Natural killer cell (primary cell): Measurements from ENCODE around the gene CLUH. TPM values are rescaled to one million over a fixed set of nuclear protein-coding genes. Genes with fewer than 3 reads are reported as not detected.

Experiments used
- ATAC-seq, 3 donors: fragments of 150-1000 bp in 2 of 3; fragments of 200-7000 bp in 1 of 3; cut with Tn5 transposase; 1 replicate in 1 of 3; 2 replicates in 2 of 3; pipeline ENCODE4 v1.10.0; 2021; ENCODE audit warnings: mild to moderate bottlenecking in 2 of 3, moderate library complexity in 2 of 3
- DNase-seq, 2 donors: peaks; one replicate each; pipeline versions ENCODE4 v3.0.0 to v3.0.0-alpha.2; 2013 to 2021; ENCODE audit warnings: mixed read lengths in 1 of 2
- H3K27ac ChIP-seq: one replicate; pipeline ENCODE4 v1.5.1; 2013; ENCODE audit warnings: mild to moderate bottlenecking, low read length
- H3K27me3 ChIP-seq: one replicate; pipeline ENCODE4 v1.6.1; 2013; ENCODE audit warnings: low read length; ENCODE audit not compliant: control insufficient read depth, insufficient read depth
- H3K36me3 ChIP-seq: one replicate; pipeline ENCODE4 v1.6.1; 2013; ENCODE audit warnings: low read length; ENCODE audit not compliant: control insufficient read depth, insufficient read depth
- H3K4me1 ChIP-seq: one replicate; pipeline ENCODE4 v1.6.1; 2013; ENCODE audit warnings: low read length; ENCODE audit not compliant: control insufficient read depth, insufficient read depth
- H3K4me3 ChIP-seq: one replicate; pipeline ENCODE4 v1.5.1; 2013; ENCODE audit warnings: low read length
- H3K9me3 ChIP-seq: one replicate; pipeline ENCODE4 v1.6.1; 2013; ENCODE audit warnings: low read length; ENCODE audit not compliant: control insufficient read depth, insufficient read depth
- H3K27ac Mint-ChIP-seq, 2 donors: one replicate each; pipeline ENCODE4 v1.8.0; 2022; ENCODE audit warnings: mild to moderate bottlenecking in 2 of 2, mixed read lengths in 2 of 2, moderate library complexity in 1 of 2
- H3K27me3 Mint-ChIP-seq, 2 donors: one replicate each; pipeline ENCODE4 v1.8.0; 2022; ENCODE audit warnings: low read depth in 2 of 2, mixed read lengths in 2 of 2
- H3K36me3 Mint-ChIP-seq: one replicate; pipeline ENCODE4 v1.8.0; 2022; ENCODE audit warnings: mixed read lengths
- H3K4me1 Mint-ChIP-seq, 2 donors: one replicate each; pipeline ENCODE4 v1.8.0; 2022; ENCODE audit warnings: mixed read lengths in 2 of 2
- H3K4me3 Mint-ChIP-seq: one replicate; pipeline ENCODE4 v1.8.0; 2022; ENCODE audit warnings: mild to moderate bottlenecking, moderate library complexity, mixed read lengths
- H3K9me3 Mint-ChIP-seq, 2 donors: one replicate each; pipeline ENCODE4 v1.8.0; 2022; ENCODE audit warnings: mixed read lengths in 2 of 2
- WGBS: methylation state at CpG from one replicate; pipeline ENCODE4 v1.1.7; 2013; ENCODE audit warnings: missing lambda C conversion rate; ENCODE audit not compliant: insufficient coverage; 5-methylcytosine and 5-hydroxymethylcytosine counted together
- intact Hi-C: fragments of 100-400 bp; cut with micrococcal nuclease; formaldehyde crosslinking; loops from one replicate; pipeline ENCODE4 v1.14.2; 2022
- total RNA-seq, 4 donors: library from RNA; stranded (reverse); fragments of 120-200 nt in 1 of 4; gene quantifications; one replicate each; pipeline versions ENCODE4 v1.2.3 to v1.2.4, GENCODE V29; 2013 to 2022
- TF ChIP-seq, protein P1 (sequence below): fragments of 200-600 bp; IDR thresholded peaks from one replicate; pipeline ENCODE4 v1.8.0; 2022; ENCODE audit warnings: antibody characterized with exemption

Gene CLUH
- total RNA-seq, 3 donors from 2014 or later (not counting 1 experiment from before 2014, with no cell fraction given) = 34.6 to 43.5 (median 42.1) TPM

GRCh38 chr17:2734939-2735338 is 23.4 kb upstream of the CLUH start:
- TF ChIP-seq, protein P1, sequence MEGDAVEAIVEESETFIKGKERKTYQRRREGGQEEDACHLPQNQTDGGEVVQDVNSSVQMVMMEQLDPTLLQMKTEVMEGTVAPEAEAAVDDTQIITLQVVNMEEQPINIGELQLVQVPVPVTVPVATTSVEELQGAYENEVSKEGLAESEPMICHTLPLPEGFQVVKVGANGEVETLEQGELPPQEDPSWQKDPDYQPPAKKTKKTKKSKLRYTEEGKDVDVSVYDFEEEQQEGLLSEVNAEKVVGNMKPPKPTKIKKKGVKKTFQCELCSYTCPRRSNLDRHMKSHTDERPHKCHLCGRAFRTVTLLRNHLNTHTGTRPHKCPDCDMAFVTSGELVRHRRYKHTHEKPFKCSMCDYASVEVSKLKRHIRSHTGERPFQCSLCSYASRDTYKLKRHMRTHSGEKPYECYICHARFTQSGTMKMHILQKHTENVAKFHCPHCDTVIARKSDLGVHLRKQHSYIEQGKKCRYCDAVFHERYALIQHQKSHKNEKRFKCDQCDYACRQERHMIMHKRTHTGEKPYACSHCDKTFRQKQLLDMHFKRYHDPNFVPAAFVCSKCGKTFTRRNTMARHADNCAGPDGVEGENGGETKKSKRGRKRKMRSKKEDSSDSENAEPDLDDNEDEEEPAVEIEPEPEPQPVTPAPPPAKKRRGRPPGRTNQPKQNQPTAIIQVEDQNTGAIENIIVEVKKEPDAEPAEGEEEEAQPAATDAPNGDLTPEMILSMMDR = no peak
- H3K27me3 Mint-ChIP-seq = peaks cover 0 to 5% of the 10 kb centered on the region in 2 donors
- WGBS = 76% methylated on average over 10 of the region's 10 CpGs
- no peaks in the 10 kb centered on the region for H3K9me3 ChIP-seq
- peaks cover 0 to 4% of the 10 kb centered on the region in 2 donors for H3K4me1 Mint-ChIP-seq
- ATAC-seq (no peak), DNase-seq (no peak)
- H3K36me3 ChIP-seq = no peaks in the 10 kb centered on the region
- H3K27ac ChIP-seq = no peak overlapping the region
- H3K4me3 Mint-ChIP-seq = no peak overlapping the region
- H3K4me1 ChIP-seq = no peaks in the 10 kb centered on the region
- H3K27ac Mint-ChIP-seq = no peak overlapping the region
- intact Hi-C loops = no loop called here
- H3K36me3 Mint-ChIP-seq = no peaks in the 10 kb centered on the region
- no peak overlapping the region for H3K4me3 ChIP-seq
- H3K9me3 Mint-ChIP-seq = no peaks in the 10 kb centered on the region
- no peaks in the 10 kb centered on the region for H3K27me3 ChIP-seq

GRCh38 chr17:2731807-2732206 is 20.2 kb upstream of the CLUH start:
- H3K27ac ChIP-seq = no peak overlapping the region
- ATAC-seq (no peak), DNase-seq (no peak)
- no peak overlapping the region for H3K4me3 ChIP-seq
- H3K27me3 ChIP-seq = no peaks in the 10 kb centered on the region
- TF ChIP-seq, protein P1 = no peak
- Mint-ChIP-seq H3K4me3 (no peak overlapping the region), H3K27ac (no peak overlapping the region), H3K36me3 (no peaks in the 10 kb centered on the region), H3K4me1 (peaks cover 0 to 4% of the 10 kb centered on the region in 2 donors), H3K9me3 (no peaks in the 10 kb centered on the region), H3K27me3 (peaks cover 0 to 8% of the 10 kb centered on the region in 2 donors)
- no peaks in the 10 kb centered on the region for H3K36me3 ChIP-seq
- no peaks in the 10 kb centered on the region for H3K9me3 ChIP-seq
- intact Hi-C loops = no loop called here
- no peaks in the 10 kb centered on the region for H3K4me1 ChIP-seq
- 87% methylated on average over 10 of the region's 10 CpGs for WGBS

- no peak overlapping the region for H3K27ac Mint-ChIP-seq
Observed at GRCh38 chr17:2730764-2731353, 19.3 kb upstream of the CLUH start.

More at GRCh38 chr17:2730764-2731353, 19.3 kb upstream of the CLUH start:
- no peaks in the 10 kb centered on the region for H3K36me3 Mint-ChIP-seq
- TF ChIP-seq, protein P1 = no peak
- H3K36me3 ChIP-seq = no peaks in the 10 kb centered on the region
- 86% methylated on average over 17 of the region's 17 CpGs for whole genome bisulfite sequencing
- H3K27me3 ChIP-seq = no peaks in the 10 kb centered on the region
- no peaks in the 10 kb centered on the region for H3K9me3 Mint-ChIP-seq
- ATAC-seq = no peak
- peaks cover 0 to 4% of the 10 kb centered on the region in 2 donors for H3K4me1 Mint-ChIP-seq
- H3K4me3 ChIP-seq = no peak overlapping the region
- DNase-seq = no peak
- no peak overlapping the region for H3K27ac ChIP-seq
- peaks cover under 1 to 8% of the 10 kb centered on the region in 2 donors for H3K27me3 Mint-ChIP-seq
- H3K4me1 ChIP-seq = no peaks in the 10 kb centered on the region
- no peaks in the 10 kb centered on the region for H3K9me3 ChIP-seq
- H3K4me3 Mint-ChIP-seq = no peak overlapping the region
- intact Hi-C loops = no loop called here
